Fibroblast of lung (primary cell): ENCODE measurements around the gene STK16. TPM values are rescaled to one million over a fixed set of nuclear protein-coding genes. Genes with fewer than 3 reads are reported as not detected.

ENCODE experiments used
- DNase-seq, 2 donors: peaks; one replicate each; pipeline versions ENCODE4 v3.0.0 to v3.0.0-alpha.2; 2010; ENCODE audit warnings: low read depth in 2 of 2
- H2AFZ ChIP-seq: 2 replicates; pipeline ENCODE4 v1.5.1; 2012; ENCODE audit warnings: low read length, control low read depth, inconsistent platforms
- H3K27ac ChIP-seq: 2 replicates; pipeline ENCODE4 v1.5.1; 2011; ENCODE audit warnings: low read length, control low read depth; ENCODE audit not compliant: insufficient read depth
- H3K27me3 ChIP-seq: 2 replicates; pipeline ENCODE4 v1.5.1; 2011; ENCODE audit warnings: mild to moderate bottlenecking, low read length; ENCODE audit not compliant: control insufficient read depth, insufficient read depth
- H3K36me3 ChIP-seq: 2 replicates; pipeline ENCODE4 v1.5.1; 2011; ENCODE audit warnings: low read length; ENCODE audit not compliant: control insufficient read depth, insufficient read depth
- H3K4me1 ChIP-seq: 2 replicates; pipeline ENCODE4 v1.5.1; 2011; ENCODE audit warnings: low read length; ENCODE audit not compliant: control insufficient read depth, insufficient read depth; ENCODE audit errors: extremely low read depth
- H3K4me2 ChIP-seq: 2 replicates; pipeline ENCODE4 v1.5.1; 2011; ENCODE audit warnings: low read length, control low read depth; ENCODE audit not compliant: insufficient read depth; ENCODE audit errors: extremely low read depth
- H3K4me3 ChIP-seq, 4 experiments: fragments of 200-600 bp in 1 of 4; sonication (generic) in 1 of 4; replicated peaks in 1 of 4; 2 replicates each; pipeline ENCODE4 v1.5.1; 2011 to 2016; ENCODE audit warnings: low read length in 4 of 4, low read depth in 3 of 4, mild to moderate bottlenecking in 3 of 4, control low read depth in 2 of 4, inconsistent platforms in 1 of 4, mixed read lengths in 1 of 4; ENCODE audit not compliant: insufficient read depth in 1 of 4; ENCODE audit errors: control extremely low read depth in 1 of 4
- H3K79me2 ChIP-seq: 2 replicates; pipeline ENCODE4 v1.5.1; 2012; ENCODE audit warnings: mild to moderate bottlenecking, low read length, inconsistent platforms; ENCODE audit not compliant: control insufficient read depth, insufficient read depth
- H3K9ac ChIP-seq: 2 replicates; pipeline ENCODE4 v1.5.1; 2011; ENCODE audit warnings: mild to moderate bottlenecking, low read length, control low read depth; ENCODE audit not compliant: insufficient read depth
- H3K9me3 ChIP-seq: 2 replicates; pipeline ENCODE4 v1.5.1; 2012; ENCODE audit warnings: low read depth, low read length; ENCODE audit not compliant: control insufficient read depth, insufficient read depth
- H4K20me1 ChIP-seq: 2 replicates; pipeline ENCODE4 v1.5.1; 2011; ENCODE audit warnings: low read length; ENCODE audit not compliant: control insufficient read depth, insufficient read depth; ENCODE audit errors: extremely low read depth
- CTCF ChIP-seq, 2 donors: IDR thresholded peaks in 1 of 2; conservative IDR thresholded peaks in 1 of 2; 1 replicate in 1 of 2; 2 replicates in 1 of 2; pipeline ENCODE4 v1.5.1; 2011 to 2012; ENCODE audit warnings: low read length in 2 of 2, control low read depth in 1 of 2, inconsistent platforms in 1 of 2, low read depth in 1 of 2, mild to moderate bottlenecking in 1 of 2
- EZH2 ChIP-seq: IDR thresholded peaks from 2 replicates; pipeline ENCODE4 v1.5.1; 2012; ENCODE audit warnings: low read length, control low read depth, mild to moderate bottlenecking; ENCODE audit errors: missing control alignments
- polyA plus RNA-seq, 2 donors: library from polyadenylated mRNA; depleted of rRNA in 1 of 2; stranded (reverse) in 1 of 2; unstranded in 1 of 2; fragments of >200 nt; gene quantifications; 2 replicates each; pipeline ENCODE4 v1.2.1, GENCODE V29; 2011 to 2012; ENCODE audit warnings: missing spikeins in 1 of 2
- total RNA-seq: library from RNA; depleted of rRNA; stranded (reverse); fragments of >200 nt; gene quantifications from 2 replicates; pipeline ENCODE4 v1.2.1, GENCODE V29; 2014

The STK16 gene
- total and polyA plus RNA-seq, 2 donors (not counting 1 experiment from before 2014, with no cell fraction given), result 30.7 to 35.7 TPM

GRCh38 chr2:219281588-219281987, 36.3 kb downstream of the STK16 start:
- peaks cover 28% of the 10 kb centered on the region for H3K36me3 ChIP-seq
- TF ChIP-seq EZH2 (no peak), CTCF (conservative IDR thresholded peaks at IDR 0.05 in 1 of 2, IDR thresholded peaks at IDR 0.05 in 1 of 2; ENCODE audit: low read depth in 1 of 2, low read length in 2 of 2) (no peak)
- peaks cover 23% of the 10 kb centered on the region for H3K4me1 ChIP-seq
- H3K9ac ChIP-seq, result no peak overlapping the region
- no peak for DNase-seq
- no peak overlapping the region for H3K27ac ChIP-seq
- H3K27me3 ChIP-seq, result no peaks in the 10 kb centered on the region
- peaks cover 8% of the 10 kb centered on the region for H3K79me2 ChIP-seq
- H4K20me1 ChIP-seq, result no peaks in the 10 kb centered on the region
- H3K9me3 ChIP-seq, result no peaks in the 10 kb centered on the region
- no peak overlapping the region for H3K4me2 ChIP-seq
- no peak overlapping the region for H2AFZ ChIP-seq
- H3K4me3 ChIP-seq, result no peak overlapping the region

GRCh38 chr2:219282375-219282774, 37.1 kb downstream of the STK16 start:
- no peaks in the 10 kb centered on the region for H3K9me3 ChIP-seq
- H3K9ac ChIP-seq, result no peak overlapping the region
- H3K27me3 ChIP-seq, result no peaks in the 10 kb centered on the region
- peaks cover 30% of the 10 kb centered on the region for H3K36me3 ChIP-seq
- no peak overlapping the region for H3K27ac ChIP-seq
- H3K4me3 ChIP-seq, result no peak overlapping the region
- TF ChIP-seq EZH2 (no peak), CTCF (conservative IDR thresholded peaks at IDR 0.05 in 1 of 2, IDR thresholded peaks at IDR 0.05 in 1 of 2; ENCODE audit: low read depth in 1 of 2, low read length in 2 of 2) (no peak)
- H3K79me2 ChIP-seq, result peaks cover 8% of the 10 kb centered on the region
- H2AFZ ChIP-seq, result no peak overlapping the region
- DNase-seq, result no peak
- no peak overlapping the region for H3K4me2 ChIP-seq
- H3K4me1 ChIP-seq, result peaks cover 23% of the 10 kb centered on the region
- H4K20me1 ChIP-seq, result no peaks in the 10 kb centered on the region

- no peak overlapping the region for H3K9ac ChIP-seq
- H3K9me3 ChIP-seq, result no peaks in the 10 kb centered on the region
- H3K27me3 ChIP-seq, result no peaks in the 10 kb centered on the region
- no peak overlapping the region for H3K4me3 ChIP-seq
- H3K4me1 ChIP-seq, result peaks cover 19% of the 10 kb centered on the region
- no peak overlapping the region for H2AFZ ChIP-seq
- H3K79me2 ChIP-seq, result peaks cover 8% of the 10 kb centered on the region
- no peaks in the 10 kb centered on the region for H4K20me1 ChIP-seq
- no peak overlapping the region for H3K4me2 ChIP-seq
- TF ChIP-seq CTCF (conservative IDR thresholded peaks at IDR 0.05 in 1 of 2, IDR thresholded peaks at IDR 0.05 in 1 of 2; ENCODE audit: low read depth in 1 of 2, low read length in 2 of 2) (no peak), EZH2 (no peak)
- no peak overlapping the region for H3K27ac ChIP-seq
- peaks cover 30% of the 10 kb centered on the region for H3K36me3 ChIP-seq
- no peak for DNase-seq
Measured at GRCh38 chr2:219282943-219283581, 37.8 kb downstream of the STK16 start.
